SK-N-SH (cell line): Measurements from ENCODE around the gene YWHAH.

Experiments used
- CTCF ChIP-seq: fragments of 200-600 bp; sonication (generic); IDR thresholded peaks from 2 replicates; pipeline ENCODE4 v1.6.1; 2017; ENCODE audit warnings: antibody characterized with exemption, mild to moderate bottlenecking, moderate library complexity
- EP300 ChIP-seq, 2 experiments: IDR thresholded peaks; 2 replicates each; pipeline versions ENCODE4 v1.4.0 to v1.6.1; 2012; ENCODE audit warnings: borderline replicate concordance in 1 of 2, low read depth in 1 of 2, low read length in 1 of 2
- GABPA ChIP-seq: IDR thresholded peaks from 2 replicates; pipeline ENCODE4 v1.4.0; 2012; ENCODE audit warnings: low read depth, mild to moderate bottlenecking

GRCh38 chr22:31950226-31950625, 5.9 kb downstream of the YWHAH start:
- TF ChIP-seq CTCF (no peak), EP300 (IDR thresholded peaks at IDR 0.05; ENCODE audit: borderline replicate concordance in 1 of 2, low read depth in 1 of 2, low read length in 1 of 2) (no peak), GABPA (no peak)
